ENCODE results near the gene SCIMP.
"Not testable (repeated sequence)": the region's sequence is repeated elsewhere in the genome, so short reads cannot be mapped to it uniquely, and the experiment has no call there.

SCIMP gene

DNA sequence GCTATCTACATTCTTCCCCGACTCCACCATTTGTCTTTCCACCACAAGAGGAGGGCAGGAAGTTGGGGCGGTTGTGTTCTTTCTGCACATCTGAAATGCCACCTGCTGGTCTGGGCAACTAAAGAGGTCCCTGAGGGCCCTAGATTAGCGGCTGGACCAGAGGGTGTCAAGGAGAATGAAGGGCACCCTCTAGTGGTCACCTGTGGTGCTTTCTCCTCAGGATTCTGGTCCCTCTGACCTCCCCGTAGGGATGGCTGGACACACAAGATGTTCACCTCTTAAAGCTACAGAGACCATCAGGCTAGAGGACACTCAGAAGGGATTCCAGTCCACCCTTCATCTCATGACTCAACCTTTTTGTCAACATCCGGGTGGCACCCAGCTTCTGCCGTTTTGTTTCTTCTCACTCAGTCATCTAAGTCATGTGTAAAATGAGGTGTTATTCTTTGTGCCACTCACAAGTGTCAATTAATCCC, 2.9 kb upstream of the SCIMP start:
- DNase-seq, result peak; percentile 60

DNA sequence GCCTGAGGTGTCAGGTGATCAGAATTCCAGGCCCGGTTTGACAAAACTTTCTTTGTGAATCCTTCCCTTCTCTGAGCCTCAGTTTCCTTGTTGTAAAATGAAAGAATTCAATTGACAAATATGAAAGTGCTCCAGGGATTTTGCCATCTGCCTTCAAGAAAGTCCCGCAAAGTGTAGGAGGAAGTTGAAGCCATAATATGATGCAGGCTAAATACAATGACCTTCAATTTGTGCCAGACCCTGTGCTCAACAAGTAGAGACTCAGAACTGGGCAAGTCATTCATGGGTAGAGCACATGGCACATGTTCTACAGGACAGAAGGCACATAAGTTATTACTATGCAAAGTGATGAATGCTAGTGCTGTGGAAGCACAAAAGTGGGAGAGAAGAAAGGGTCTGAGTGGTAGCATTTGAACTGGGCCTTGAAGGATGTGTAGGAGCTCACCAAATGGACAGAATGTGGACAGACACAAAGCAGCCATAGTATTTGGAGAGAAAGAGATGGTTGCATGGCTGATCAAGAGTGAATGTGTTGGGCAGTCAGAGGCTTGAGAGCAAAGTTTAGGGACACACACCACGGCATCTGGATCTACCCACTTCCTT, 2.4 kb upstream of the SCIMP start:
- DNase-seq, result no peak

DNA sequence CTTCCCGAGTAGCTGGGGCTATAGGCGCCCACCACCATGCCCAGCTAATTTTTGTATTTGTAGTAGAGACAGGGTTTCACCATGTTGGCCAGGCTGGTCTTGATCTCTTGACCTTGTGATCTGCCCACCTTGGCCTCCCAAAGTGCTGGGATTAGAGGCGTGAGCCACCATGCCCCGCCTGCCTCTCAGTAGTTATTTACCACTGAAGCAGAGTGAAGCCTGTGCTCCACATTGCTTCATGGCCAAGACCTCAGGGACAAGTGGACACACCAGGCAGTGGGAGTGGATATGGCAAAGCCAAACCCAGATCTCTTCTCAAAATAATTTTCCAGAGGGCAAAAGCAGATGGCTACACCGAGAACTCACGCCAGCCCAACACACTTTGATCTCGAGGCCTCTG, 1.2 kb downstream of the SCIMP start:
- not testable (repeated sequence) for DNase-seq

DNA sequence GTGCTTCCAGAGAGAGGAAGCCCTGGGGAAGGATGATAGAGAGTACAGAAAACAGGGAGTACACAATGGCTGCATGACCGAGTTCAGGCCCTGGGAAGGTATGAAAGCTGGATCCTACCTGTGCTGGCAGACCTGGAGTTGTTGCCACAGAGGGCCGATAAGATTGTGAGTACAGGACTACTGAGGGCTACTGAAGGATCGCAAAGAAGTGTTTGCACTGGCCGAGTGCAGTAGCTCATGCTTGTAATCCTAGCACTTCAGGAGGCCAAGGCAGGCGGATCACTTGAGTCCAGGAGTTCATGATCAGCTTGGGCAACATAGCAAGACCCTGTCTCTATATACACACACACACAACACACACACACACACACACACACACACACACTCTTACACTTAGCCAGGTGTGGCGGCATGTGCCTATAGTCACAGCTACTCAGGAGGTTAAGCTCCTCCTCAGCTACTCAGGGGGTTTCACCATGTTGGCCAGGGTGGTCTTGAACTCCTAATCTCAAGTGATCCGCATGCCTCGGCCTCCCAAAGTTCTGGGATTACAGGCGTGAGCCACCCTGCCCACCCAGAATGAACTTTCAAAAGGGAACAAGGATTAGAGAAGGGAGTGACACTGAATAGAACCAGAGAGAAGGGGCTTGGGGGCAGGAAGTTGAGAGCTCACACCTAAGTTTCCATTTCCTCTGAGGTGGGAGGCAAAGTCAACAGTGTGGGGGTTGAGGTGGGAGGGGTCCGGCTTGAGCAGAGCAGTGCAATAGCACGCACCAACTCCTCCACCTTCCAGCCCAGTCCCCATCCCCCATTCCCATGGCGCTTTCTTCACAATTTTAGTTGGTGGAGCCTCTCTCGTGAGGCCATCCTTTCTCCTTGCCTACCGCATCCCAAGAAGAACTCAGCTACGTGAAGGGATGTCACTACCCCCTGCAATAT, 7.5 kb downstream of the SCIMP start:
- DNase-seq, result peak; percentile 60

DNA sequence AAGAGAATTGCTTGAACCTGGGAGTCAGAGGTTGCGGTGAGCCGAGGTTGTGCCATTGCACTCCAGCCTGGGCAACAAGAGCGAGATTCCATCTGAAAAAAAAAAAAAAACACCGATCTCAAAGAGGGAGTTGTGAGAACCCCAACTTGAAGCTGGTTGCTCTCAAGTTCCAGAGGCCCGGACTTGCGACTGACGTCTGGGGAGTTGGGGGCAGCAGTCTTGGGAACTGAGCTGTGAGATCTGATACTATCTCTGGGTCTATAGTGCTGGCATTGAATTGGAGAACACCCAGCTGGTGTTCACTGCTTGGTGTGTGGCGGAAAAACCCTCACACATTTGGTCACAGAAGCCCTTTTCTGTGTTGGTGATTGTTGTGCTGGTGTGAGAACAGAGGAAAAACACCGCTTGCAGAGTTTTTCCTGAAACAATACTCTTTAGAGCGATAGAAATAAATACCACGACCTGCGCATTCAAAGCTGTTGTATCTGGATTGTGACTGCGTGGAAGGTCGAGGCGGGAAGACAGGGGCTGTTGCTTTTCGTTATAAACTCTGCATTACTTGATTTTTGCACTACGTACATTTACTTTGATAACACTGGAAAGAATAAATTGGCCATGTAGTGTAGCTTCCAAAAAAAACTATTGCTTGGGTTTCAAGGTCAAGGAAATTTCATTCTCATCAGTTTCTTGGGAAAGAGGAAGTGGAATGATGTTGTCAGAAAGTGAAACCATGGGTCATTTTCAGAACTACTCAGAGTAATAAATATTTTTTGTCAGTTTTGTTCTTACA, 8.8 kb downstream of the SCIMP start:
- peak; percentile 27 for DNase-seq

DNA sequence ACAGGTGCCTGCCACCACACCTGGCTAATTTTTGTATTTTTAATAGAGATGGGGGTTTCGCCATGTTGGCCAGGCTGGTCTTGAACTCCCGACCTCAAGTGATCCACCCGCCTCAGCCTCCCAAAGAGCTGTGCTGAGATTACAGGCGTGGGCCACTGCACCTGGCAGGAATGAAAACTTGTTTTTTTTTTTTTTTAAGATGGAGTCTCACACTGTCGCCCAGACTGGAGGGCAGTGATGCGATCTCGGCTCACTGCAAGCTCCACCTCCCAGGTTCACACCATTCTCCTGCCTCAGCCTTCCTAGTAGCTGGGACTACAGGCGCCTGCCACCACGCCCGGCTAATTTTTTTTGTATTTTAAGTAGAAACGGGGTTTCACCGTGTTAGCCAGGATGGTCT, 12.7 kb downstream of the SCIMP start:
- not testable (repeated sequence) for DNase-seq

DNA sequence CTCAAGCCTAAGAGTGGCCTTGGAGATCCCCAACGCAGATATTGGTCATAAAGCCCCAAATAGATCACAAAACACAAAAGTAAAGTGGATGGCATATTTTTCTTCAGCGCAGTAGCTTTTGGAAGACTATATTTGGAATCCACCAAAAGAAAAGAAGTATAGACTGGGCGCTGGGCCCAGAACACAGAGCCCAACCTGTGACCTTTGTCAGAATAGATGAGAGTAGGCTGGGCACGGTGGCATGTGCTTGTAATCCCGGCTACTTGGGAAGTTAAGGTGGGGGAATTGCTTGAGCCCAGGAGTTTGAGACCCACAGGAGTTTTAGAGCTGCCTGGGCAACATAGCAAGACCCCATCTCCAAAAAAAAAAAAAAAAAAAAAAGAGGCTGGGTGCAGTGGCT, 14.6 kb downstream of the SCIMP start:
- DNase-seq, result no peak

DNA sequence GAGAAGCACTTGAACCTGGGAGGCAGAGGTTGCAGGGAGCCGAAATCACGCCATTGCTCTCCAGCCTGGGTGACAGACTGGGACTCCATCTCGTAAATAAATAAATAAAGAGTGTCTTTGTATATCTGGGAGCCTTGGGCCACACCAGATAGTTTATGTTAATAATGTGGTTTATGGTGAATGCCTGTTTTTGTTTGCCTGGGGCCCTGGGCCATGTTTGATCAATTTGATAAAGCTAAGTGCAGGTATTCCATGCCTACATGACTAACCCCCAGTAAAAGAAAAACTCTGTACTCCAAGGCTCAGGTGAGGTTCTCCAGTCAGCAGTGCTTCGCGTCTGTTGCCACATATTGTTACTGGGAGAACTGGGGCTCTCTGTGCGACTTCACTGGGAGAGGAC, 15.1 kb downstream of the SCIMP start:
- DNase-seq, result no peak

DNA sequence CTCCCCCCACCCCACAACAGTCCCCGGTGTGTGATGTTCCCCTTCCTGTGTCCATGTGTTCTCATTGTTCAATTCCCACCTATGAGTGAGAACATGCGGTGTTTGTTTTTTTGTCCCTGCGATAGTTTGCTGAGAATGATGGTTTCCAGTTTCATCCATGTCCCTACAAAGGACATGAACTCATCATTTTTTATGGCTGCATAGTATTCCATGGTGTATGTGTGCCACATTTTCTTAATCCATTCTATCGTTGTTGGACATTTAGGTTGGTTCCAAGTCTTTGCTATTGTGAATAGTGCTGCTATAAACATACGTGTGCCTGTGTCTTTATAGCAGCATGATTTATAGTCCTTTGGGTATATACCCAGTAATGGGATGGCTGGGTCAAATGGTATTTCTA, 17.1 kb downstream of the SCIMP start:
- DNase-seq, result not testable (repeated sequence)

DNA sequence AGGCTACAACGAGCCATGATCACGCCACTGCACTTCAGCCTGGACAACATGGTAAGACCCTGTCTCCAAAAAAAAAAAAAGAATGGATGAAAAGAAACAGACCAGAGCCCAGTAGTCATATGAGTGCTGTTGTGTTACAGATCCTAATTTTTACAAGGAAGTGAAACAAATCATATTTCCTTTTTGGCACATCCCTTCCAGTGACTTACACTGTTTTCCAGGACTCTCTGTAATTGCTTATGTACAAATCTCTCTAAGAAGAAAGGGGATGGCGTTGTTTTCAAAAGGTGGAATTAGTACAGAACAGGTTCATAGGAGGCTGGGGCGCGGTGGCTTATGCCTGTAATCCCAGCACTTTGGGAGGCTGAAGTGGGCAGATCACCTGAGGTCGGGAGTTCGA, 23.2 kb downstream of the SCIMP start:
- DNase-seq, result no peak

DNA sequence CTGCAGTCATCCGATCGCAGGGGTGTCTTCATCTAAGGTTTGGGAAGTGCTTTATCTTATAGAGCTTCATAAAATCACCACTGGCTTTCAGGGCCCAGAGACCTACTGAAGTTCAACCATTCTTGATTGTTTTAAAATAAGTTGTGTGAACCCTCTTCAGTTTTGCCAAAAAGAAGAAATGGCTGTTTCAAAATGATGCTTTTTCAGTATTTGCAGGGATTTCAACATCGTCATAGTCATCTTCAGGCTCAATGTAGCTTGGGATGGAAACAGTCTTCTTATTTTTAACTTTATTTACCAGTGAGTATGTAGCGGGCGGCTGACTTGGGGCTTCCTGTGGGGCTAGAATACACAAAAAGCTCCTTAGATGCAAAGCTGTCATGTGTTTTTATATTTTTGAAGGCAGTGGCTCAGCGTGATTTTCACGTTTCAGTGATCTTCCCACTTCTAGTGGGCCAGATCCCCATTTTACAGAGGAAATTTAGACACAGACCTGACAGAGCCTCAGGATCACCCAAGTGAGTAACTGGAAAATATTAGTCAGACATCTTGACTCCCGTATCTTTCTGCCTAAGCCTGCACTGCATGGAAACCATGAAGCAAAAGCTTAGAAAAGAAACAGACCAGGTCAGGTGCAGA, 23.9 kb downstream of the SCIMP start:
- no peak for DNase-seq

DNA sequence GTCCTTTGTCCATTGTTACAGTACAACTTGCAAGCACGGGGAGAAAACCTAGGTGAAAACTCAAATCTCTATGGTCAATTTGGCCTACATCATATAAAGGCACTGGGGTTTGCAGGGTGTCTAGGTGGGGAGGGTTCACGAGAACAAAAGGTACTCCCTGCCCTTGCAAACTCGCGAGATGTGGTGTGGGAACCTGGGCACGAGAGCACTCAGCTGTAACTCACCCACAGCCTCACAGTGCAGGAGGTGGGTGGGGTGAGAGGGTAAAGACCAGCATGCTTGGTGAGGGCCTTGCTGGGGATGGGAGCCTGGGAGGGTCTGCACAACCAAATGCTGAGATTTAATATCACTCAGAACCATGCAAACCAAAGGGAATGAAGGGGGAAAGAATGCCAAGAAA, 24.6 kb downstream of the SCIMP start:
- no peak for DNase-seq

DNA sequence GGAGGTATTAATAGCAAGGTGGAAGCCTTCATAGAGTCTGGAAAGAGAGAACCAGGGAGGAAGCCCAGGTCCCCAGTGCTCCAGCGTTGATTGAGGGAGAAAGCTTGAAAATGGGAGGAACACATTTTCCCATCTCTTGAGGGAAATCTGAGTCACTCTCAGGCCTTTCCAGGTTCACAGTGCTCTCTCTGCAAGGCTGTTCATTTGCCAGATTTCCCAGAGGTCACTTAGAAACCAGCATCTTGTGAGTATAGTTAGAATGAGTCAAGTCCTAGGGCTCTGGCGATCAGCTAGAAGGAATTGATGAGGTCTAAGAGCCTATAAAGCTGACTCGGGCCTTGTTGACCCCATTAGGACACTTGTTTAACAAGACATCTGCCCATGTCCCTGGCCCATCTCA, 25.3 kb downstream of the SCIMP start:
- DNase-seq, result no peak

DNA sequence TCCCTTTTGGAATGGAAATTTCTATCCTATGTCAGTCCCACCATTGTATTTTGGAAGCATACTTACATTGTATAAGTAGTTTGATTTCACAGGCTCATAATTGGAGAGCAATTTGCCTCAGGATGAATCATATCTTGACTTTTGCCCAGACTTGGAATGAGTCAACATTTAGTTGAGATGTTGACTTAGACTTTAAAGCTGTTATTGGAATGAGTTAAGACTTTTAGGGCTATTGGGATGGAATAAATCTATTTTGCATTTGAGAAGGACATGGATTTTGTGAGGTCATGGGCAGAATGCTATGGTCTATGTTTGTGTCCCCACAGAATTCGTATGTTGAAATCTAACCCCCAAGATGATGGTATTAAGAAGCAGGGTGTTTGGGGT, 30.8 kb downstream of the SCIMP start:
- no peak for DNase-seq

DNA sequence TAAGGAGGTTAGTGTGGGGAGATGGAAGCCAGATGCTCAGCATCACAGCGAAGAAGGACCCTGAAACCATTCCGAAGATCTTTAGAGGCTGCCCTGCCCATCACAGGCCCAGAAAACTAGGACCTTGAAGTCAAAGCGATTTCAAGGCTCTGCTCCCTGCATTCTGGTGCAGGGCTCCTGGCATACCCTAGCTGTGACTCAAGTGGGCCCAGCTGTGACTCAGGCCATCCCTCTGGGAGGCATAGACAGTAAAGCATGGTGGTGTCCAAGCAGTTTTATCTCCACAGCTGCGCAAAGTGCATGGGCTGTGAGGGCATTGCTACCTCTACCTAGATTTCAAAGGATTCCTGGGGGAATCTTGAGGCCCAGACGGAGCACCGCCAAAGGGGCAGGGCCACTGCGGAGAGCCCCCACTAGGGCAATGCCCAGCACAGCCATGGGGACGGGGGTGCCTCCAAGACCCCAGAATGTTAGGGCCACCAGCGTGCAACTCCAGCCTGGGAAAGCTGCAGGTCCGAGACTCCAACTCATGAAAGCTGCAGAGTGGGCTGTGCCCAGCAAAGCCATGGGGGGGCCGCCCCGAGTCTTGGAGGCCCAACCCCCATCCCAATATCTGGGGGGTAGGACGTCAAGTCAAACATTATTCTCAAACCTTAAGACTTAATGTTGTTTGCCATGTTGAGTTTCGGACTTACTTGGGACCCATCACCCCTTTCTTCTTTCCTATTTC, 31.3 kb downstream of the SCIMP start:
- no peak for DNase-seq

DNA sequence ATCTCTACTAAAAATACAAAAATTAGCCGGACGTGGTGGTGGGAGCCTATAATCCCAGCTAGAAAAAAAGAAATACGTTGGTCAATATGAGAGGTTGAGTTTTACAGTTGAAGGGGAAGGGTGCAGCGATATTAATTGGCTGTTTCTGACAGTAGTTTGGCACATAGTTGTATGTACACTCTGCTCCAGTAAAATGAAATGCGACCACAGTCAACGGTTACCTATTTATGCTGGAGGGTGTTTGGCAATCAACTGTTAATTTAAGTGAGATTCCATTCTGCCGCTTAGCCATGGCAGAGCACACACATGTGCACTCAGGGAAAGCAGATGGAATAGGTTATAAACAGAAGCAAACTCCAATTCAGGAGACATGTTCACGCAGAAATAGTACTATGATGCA, 33.6 kb downstream of the SCIMP start:
- no peak for DNase-seq

DNA sequence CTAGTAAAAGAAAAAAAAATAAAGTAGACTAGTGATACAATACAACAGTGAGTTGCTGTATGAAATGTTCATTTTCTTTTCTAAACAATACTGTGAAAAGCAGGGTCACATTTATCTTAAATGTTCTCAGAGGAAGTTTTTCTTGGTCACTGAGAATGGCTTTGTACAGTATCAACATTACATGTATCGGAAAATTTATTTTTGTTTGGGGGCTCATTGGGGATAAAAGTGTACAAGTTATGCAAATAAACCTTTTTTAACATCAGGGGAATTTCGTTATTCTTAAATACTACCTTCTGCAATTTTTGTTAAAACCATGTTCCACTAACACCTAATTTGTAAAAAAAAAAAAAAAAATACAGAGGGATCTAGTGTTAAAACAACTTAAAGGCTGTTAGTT, 34.3 kb downstream of the SCIMP start:
- no peak for DNase-seq

DNA sequence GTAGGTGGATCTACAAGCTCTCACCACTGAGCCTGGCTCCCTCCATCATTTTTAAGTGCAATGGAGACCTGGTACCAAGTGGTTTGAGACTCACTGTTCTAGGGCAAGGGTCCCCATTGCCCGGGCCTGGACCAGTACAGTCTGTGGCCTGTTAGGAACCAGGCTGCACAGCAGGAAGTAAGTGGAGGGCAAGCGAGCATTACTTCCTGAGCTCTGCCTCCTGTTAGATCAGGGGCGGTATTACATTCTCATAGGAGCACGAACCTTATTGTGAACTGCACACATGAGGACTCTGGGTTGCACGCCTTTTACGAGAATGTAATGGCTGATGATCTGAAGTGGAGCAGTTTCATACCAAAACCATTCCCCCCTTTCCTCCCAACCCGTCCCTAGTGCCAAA, 36.2 kb downstream of the SCIMP start:
- no peak for DNase-seq

DNA sequence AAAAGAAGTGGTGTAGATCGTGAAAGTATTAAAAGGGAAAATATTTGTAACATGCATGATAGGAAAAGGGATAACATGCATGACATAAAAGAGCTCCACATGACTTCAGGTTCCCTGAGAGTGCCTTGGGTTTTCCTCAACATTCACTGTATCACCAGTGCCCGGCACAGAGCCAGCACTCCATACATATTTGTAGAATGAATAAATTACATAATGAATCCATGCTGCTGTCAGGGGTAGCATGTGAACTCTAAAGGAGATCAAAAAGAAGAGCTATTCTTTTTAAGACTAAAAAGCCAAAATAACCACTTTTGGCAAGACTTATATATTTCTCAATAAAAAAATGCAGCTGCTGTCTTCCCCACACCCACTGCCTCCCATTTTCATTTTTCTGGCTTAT, 40.3 kb downstream of the SCIMP start:
- DNase-seq, result no peak

DNA sequence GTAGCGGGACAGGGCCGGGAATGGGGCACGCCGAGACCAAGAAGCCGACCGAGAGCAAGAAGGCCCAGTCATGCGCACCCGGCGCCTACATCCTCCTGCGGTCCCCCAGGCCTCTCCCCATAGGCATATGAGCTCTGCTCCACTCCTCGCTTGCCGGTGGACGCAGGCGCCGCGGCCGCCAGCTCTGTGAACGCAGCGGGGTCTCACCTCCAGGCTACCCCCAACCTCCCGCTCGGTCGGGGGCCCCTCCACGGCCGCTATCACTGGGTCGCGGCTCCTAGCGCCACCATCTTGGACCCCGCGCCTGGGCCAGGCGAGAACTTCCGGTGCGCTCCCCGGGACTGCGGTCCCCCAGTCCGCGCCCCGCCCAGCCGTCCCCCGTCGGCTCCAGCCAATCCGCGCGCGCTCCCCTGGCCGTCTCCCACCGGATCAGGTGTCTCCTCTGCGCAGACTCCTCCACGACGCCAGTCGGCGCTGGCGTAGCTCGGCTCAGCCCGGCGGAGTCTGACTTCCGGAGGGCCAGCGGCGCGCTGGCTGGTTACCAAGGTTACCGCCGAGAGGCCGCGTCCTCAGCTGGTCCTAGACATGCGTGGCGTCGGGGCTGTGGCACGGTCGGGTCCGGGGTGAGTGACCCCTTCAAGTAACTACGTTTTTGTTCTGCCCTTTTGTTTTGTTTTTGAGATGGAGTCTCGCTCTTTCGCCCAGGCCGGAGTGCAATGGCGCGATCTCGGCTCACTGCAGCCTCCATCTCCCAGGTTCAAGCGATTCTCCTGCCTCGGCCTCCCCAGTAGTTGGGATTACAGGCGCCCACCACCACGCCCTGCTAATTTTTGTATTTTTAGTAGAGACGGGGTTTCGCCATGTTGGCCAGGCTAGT, 42.9 kb downstream of the SCIMP start, which contains the start of gene ZNF594:
ZNF594 (minus strand) TSS at position 328 of the 877 bp plus-strand sequence. CDS start 7,612 bp downstream, outside the sequence.
- DNase-seq, result peak; percentile 98

DNA sequence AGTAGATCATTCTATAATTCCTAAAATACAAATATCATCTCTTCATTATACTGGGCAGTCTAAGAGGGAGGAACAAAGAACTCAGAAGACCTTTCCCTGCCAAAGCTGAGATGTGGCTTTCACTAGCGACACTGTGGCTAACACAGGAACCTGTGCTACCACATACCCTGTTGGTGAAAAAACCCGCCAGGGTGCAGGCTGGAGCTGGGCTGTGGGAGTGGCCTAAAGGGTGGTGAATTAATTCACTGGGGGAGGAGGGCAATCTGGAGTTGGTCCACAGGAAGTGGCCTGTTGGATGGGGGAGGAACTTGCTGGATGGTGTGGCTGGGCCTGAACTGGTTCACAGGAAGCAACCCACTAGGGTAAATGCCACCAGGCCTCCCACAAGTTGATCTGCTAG, 50.4 kb downstream of the SCIMP start:
- peak; percentile 60 for DNase-seq
